OCI-LY7 (cell line): ENCODE results near the gene VPS8.

Experiments used
- EZH2phosphoT487 ChIP-seq: fragments of 200-600 bp; sonication (generic); IDR thresholded peaks from 2 replicates; pipeline ENCODE4 v1.6.1; 2018; ENCODE audit warnings: low read depth, borderline replicate concordance, mild to moderate bottlenecking, mixed run types, antibody characterized with exemption, low read length, moderate library complexity, mixed read lengths
- TF ChIP-seq, protein P1 (sequence below): fragments of 200-600 bp; sonication (generic); conservative IDR thresholded peaks from 2 replicates; pipeline ENCODE4 v1.5.1; 2014; ENCODE audit warnings: mild to moderate bottlenecking, antibody characterized with exemption, low read length, moderate library complexity, mixed read lengths

DNA sequence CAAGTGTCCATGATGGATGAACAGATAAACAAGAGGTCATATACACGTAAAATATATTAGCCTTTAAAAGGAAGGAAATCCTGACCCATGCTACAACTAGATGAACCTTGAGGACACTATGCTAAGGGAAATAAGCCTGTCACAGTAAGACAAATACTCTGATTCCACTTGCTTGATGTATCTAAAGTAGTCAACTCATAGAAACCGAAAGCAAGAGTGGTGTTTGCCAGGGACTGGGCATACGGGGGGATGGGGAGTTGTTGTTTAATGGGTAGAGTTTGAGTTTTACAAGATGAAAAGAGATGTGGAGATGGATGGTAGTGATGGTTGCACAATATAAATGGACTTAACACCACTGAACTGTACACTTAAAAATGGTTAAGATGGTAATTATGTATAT lies 275.5 kb downstream of the VPS8 start:
- TF ChIP-seq, protein P1, sequence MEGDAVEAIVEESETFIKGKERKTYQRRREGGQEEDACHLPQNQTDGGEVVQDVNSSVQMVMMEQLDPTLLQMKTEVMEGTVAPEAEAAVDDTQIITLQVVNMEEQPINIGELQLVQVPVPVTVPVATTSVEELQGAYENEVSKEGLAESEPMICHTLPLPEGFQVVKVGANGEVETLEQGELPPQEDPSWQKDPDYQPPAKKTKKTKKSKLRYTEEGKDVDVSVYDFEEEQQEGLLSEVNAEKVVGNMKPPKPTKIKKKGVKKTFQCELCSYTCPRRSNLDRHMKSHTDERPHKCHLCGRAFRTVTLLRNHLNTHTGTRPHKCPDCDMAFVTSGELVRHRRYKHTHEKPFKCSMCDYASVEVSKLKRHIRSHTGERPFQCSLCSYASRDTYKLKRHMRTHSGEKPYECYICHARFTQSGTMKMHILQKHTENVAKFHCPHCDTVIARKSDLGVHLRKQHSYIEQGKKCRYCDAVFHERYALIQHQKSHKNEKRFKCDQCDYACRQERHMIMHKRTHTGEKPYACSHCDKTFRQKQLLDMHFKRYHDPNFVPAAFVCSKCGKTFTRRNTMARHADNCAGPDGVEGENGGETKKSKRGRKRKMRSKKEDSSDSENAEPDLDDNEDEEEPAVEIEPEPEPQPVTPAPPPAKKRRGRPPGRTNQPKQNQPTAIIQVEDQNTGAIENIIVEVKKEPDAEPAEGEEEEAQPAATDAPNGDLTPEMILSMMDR: no peak
- TF ChIP-seq EZH2phosphoT487: no peak
